D721Med (cell line): Measurements from ENCODE around the gene SRP68.
"Not testable (repeated sequence)": the region's sequence is repeated elsewhere in the genome, so short reads cannot be mapped to it uniquely, and the experiment has no call there.

Source experiments
- DNase-seq: peaks from one replicate; pipeline ENCODE4 v3.0.0; 2011; ENCODE audit warnings: low spot score; ENCODE audit not compliant: insufficient read length
- FAIRE-seq: peaks from 2 replicates; lab custom pipeline; 2011; peaks lifted over from hg19 to GRCh38; lab: Jason Lieb, UNC
- CTCF ChIP-seq: IDR thresholded peaks from 2 replicates; pipeline ENCODE4 v1.5.1; 2012; ENCODE audit warnings: mild to moderate bottlenecking, control low read depth; ENCODE audit not compliant: insufficient read depth; ENCODE audit errors: missing control alignments

SRP68 gene

GRCh38 chr17:76049239-76049638 is 23.1 kb downstream of the SRP68 start:
- FAIRE-seq (no peak), DNase-seq (no peak)
- TF ChIP-seq CTCF = no peak

- DNase-seq = no peak
- TF ChIP-seq CTCF = no peak
- FAIRE-seq = no peak
Observed at GRCh38 chr17:76048711-76049110, 23.6 kb downstream of the SRP68 start.

GRCh38 chr17:76048025-76048605 is 24.2 kb downstream of the SRP68 start:
- no peak for TF ChIP-seq CTCF
- FAIRE-seq = no peak

GRCh38 chr17:76046064-76046463 is 26.3 kb downstream of the SRP68 start:
- FAIRE-seq (no peak), DNase-seq (no peak)
- TF ChIP-seq CTCF = no peak

More at GRCh38 chr17:76048025-76048605, 24.2 kb downstream of the SRP68 start:
- no peak for DNase-seq

- FAIRE-seq, DNase-seq: not testable (repeated sequence)
Observed at GRCh38 chr17:76044475-76045007, 27.8 kb downstream of the SRP68 start.

GRCh38 chr17:76042868-76043267 is 29.4 kb downstream of the SRP68 start:
- FAIRE-seq, DNase-seq: not testable (repeated sequence)

GRCh38 chr17:76040376-76040775 is 31.9 kb downstream of the SRP68 start:
- DNase-seq = no peak
- no peak for TF ChIP-seq CTCF
- no peak for FAIRE-seq

GRCh38 chr17:76039121-76039520 is 33.2 kb downstream of the SRP68 start:
- TF ChIP-seq CTCF = no peak
- FAIRE-seq (no peak), DNase-seq (no peak)
